Measurements from ENCODE around the gene MAT1A. TPM values are rescaled to one million over a fixed set of nuclear protein-coding genes. Genes with fewer than 3 reads are reported as not detected.

The MAT1A gene
- total RNA-seq, 1 experiment from 2014 or later = 2.3 TPM

DNA sequence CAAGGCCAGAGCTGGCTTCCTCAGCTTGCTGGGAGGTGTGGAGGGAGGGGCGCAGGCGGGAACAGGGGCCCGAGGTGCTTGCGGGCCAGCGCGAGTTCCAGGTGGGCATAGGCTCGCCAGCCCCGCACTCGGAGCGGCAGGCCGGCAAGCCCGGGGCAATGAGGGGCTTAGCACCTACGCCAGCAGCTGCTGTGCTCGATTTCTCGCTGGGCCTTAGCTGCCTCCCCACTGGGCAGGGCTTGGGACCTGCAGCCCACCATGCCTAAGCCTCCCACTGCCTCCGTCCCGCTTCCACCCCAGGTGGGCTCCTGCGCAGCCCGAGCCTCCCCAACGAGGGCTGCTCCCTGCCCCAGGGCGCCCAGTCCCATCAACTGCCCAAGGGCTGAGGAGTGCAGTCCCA, 25.9 kb upstream of the MAT1A start:
- Mint-ChIP-seq H3K4me1 (no peaks in the 10 kb centered on the region), H3K9me3 (peaks cover 7% of the 10 kb centered on the region), H3K4me3 (no peak overlapping the region), H3K27ac (no peak overlapping the region), H3K27me3 (ENCODE audit: low read depth) (peaks cover 4% of the 10 kb centered on the region; the same call in 1 of the 2 replicates), H3K36me3 (no peaks in the 10 kb centered on the region)
- TF ChIP-seq JUN (CRISPR knock-in tag; IDR thresholded peaks at IDR 0.05) (no peak), EMX1 (CRISPR knock-in tag; IDR thresholded peaks at IDR 0.05) (no peak), MYBL2 (CRISPR knock-in tag; IDR thresholded peaks at IDR 0.05) (no peak), ZMAT4 (CRISPR knock-in tag; IDR thresholded peaks at IDR 0.05) (no peak), NFYB (CRISPR knock-in tag; conservative IDR thresholded peaks at IDR 0.05; ENCODE audit: low read depth) (no peak), ESRRA (CRISPR knock-in tag; IDR thresholded peaks at IDR 0.05; ENCODE audit: borderline replicate concordance) (no peak), FOXP1 (CRISPR knock-in tag; IDR thresholded peaks at IDR 0.05; ENCODE audit: borderline replicate concordance) (no peak), CDX4 (CRISPR knock-in tag; IDR thresholded peaks at IDR 0.05; ENCODE audit: borderline replicate concordance) (no peak), SOX15 (CRISPR knock-in tag; IDR thresholded peaks at IDR 0.05) (no peak), ETV6 (CRISPR knock-in tag; IDR thresholded peaks at IDR 0.05) (no peak)
- TF ChIP-seq, protein P1, sequence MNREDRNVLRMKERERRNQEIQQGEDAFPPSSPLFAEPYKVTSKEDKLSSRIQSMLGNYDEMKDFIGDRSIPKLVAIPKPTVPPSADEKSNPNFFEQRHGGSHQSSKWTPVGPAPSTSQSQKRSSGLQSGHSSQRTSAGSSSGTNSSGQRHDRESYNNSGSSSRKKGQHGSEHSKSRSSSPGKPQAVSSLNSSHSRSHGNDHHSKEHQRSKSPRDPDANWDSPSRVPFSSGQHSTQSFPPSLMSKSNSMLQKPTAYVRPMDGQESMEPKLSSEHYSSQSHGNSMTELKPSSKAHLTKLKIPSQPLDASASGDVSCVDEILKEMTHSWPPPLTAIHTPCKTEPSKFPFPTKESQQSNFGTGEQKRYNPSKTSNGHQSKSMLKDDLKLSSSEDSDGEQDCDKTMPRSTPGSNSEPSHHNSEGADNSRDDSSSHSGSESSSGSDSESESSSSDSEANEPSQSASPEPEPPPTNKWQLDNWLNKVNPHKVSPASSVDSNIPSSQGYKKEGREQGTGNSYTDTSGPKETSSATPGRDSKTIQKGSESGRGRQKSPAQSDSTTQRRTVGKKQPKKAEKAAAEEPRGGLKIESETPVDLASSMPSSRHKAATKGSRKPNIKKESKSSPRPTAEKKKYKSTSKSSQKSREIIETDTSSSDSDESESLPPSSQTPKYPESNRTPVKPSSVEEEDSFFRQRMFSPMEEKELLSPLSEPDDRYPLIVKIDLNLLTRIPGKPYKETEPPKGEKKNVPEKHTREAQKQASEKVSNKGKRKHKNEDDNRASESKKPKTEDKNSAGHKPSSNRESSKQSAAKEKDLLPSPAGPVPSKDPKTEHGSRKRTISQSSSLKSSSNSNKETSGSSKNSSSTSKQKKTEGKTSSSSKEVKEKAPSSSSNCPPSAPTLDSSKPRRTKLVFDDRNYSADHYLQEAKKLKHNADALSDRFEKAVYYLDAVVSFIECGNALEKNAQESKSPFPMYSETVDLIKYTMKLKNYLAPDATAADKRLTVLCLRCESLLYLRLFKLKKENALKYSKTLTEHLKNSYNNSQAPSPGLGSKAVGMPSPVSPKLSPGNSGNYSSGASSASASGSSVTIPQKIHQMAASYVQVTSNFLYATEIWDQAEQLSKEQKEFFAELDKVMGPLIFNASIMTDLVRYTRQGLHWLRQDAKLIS (CRISPR knock-in tag; IDR thresholded peaks at IDR 0.05; ENCODE audit: borderline replicate concordance) = no peak
- ChIA-PET CTCF (no interaction called here), POLR2A (no interaction called here)
- no peak for ATAC-seq
- no peak for DNase-seq (ENCODE audit: low spot score)

DNA sequence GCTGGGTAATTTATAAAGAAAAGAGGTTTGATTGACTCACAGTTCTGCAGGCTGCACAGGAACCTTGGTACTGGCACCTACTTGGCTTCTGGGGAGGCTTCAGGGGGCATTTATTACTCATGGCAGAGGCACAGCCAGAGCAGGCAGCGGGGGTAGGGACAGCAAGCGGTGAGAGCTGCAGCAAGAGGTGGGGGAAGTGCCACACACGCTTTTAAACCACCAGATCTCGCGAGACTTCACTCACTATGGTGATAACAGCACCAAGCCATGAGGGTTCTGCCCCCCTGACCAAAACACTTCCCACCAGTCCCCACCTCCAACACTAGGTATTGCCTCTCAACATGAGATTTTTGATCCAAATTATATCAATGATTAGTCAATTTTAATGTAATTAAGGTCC, 24.1 kb upstream of the MAT1A start:
- POLR2A ChIA-PET = no interaction called here
- Mint-ChIP-seq H3K27ac (no peak overlapping the region), H3K36me3 (no peaks in the 10 kb centered on the region)
- TF ChIP-seq, protein P2, sequence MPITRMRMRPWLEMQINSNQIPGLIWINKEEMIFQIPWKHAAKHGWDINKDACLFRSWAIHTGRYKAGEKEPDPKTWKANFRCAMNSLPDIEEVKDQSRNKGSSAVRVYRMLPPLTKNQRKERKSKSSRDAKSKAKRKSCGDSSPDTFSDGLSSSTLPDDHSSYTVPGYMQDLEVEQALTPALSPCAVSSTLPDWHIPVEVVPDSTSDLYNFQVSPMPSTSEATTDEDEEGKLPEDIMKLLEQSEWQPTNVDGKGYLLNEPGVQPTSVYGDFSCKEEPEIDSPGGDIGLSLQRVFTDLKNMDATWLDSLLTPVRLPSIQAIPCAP (CRISPR knock-in tag; IDR thresholded peaks at IDR 0.05) = no peak
- TF ChIP-seq, protein P3, sequence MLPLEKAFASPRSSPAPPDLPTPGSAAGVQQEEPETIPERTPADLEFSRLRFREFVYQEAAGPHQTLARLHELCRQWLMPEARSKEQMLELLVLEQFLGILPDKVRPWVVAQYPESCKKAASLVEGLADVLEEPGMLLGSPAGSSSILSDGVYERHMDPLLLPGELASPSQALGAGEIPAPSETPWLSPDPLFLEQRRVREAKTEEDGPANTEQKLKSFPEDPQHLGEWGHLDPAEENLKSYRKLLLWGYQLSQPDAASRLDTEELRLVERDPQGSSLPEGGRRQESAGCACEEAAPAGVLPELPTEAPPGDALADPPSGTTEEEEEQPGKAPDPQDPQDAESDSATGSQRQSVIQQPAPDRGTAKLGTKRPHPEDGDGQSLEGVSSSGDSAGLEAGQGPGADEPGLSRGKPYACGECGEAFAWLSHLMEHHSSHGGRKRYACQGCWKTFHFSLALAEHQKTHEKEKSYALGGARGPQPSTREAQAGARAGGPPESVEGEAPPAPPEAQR (CRISPR knock-in tag; IDR thresholded peaks at IDR 0.05) = no peak
- TF ChIP-seq ZNF532 (CRISPR knock-in tag; IDR thresholded peaks at IDR 0.05; ENCODE audit: borderline replicate concordance) = no peak
- no peak for TF ChIP-seq ZBTB43 (CRISPR knock-in tag; IDR thresholded peaks at IDR 0.05)
- TF ChIP-seq, protein P4, sequence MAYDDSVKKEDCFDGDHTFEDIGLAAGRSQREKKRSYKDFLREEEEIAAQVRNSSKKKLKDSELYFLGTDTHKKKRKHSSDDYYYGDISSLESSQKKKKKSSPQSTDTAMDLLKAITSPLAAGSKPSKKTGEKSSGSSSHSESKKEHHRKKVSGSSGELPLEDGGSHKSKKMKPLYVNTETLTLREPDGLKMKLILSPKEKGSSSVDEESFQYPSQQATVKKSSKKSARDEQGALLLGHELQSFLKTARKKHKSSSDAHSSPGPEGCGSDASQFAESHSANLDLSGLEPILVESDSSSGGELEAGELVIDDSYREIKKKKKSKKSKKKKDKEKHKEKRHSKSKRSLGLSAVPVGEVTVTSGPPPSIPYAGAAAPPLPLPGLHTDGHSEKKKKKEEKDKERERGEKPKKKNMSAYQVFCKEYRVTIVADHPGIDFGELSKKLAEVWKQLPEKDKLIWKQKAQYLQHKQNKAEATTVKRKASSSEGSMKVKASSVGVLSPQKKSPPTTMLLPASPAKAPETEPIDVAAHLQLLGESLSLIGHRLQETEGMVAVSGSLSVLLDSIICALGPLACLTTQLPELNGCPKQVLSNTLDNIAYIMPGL (CRISPR knock-in tag; IDR thresholded peaks at IDR 0.05) = no peak
- TF ChIP-seq ERG (CRISPR knock-in tag; IDR thresholded peaks at IDR 0.05) = no peak

More for the DNA sequence above, 24.1 kb upstream of the MAT1A start:
- DNase-seq (ENCODE audit: low spot score) (no peak), ATAC-seq (no peak)
- Mint-ChIP-seq H3K4me1 (no peaks in the 10 kb centered on the region), H3K4me3 (no peak overlapping the region), H3K9me3 (peaks cover 7% of the 10 kb centered on the region), H3K27me3 (ENCODE audit: low read depth) (peaks cover 7% of the 10 kb centered on the region)
- CTCF ChIA-PET = no interaction called here

Data from WTC11 (cell line).